ENCODE results near the gene ERC1.
A peak's percentile ranks its signal among the peaks of the same experiment; 100 is the strongest.

The ERC1 gene

DNA sequence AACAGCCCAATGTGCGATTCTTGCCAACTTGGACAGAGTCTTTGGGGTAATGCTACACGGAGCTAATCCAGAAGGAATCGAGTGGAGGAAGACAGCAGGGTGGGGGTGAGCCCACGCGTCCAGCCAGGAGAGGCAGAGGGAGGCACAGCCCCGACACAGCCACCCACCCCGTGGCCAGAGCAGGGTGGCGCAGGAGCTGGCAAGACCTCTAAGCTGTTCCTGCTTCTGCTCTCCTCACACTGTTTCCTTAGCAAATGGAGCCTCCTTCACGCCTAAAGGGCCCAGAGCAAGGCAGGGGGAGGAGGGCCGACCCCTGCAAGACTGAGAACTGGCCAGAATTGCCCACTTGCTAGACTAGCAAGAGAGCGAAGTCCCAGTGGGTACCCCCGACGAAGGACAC lies 511.8 kb downstream of the ERC1 start:
- no peaks in the 10 kb centered on the region for H3F3A ChIP-seq (ENCODE audit: control insufficient read depth, insufficient read depth)
- TF ChIP-seq EZH2phosphoT487 (IDR thresholded peaks at IDR 0.05; ENCODE audit: borderline replicate concordance, low read length), result no peak
- TF ChIP-seq, protein P1, sequence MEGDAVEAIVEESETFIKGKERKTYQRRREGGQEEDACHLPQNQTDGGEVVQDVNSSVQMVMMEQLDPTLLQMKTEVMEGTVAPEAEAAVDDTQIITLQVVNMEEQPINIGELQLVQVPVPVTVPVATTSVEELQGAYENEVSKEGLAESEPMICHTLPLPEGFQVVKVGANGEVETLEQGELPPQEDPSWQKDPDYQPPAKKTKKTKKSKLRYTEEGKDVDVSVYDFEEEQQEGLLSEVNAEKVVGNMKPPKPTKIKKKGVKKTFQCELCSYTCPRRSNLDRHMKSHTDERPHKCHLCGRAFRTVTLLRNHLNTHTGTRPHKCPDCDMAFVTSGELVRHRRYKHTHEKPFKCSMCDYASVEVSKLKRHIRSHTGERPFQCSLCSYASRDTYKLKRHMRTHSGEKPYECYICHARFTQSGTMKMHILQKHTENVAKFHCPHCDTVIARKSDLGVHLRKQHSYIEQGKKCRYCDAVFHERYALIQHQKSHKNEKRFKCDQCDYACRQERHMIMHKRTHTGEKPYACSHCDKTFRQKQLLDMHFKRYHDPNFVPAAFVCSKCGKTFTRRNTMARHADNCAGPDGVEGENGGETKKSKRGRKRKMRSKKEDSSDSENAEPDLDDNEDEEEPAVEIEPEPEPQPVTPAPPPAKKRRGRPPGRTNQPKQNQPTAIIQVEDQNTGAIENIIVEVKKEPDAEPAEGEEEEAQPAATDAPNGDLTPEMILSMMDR (IDR thresholded peaks at IDR 0.05; ENCODE audit: low read depth, low read length, poor library complexity, severe bottlenecking), result no peak
- no peaks in the 10 kb centered on the region for H4K20me1 ChIP-seq (ENCODE audit: control insufficient read depth, insufficient read depth, low read depth, low read length)
- H3K4me1 ChIP-seq (ENCODE audit: control insufficient read depth, low read length), result peaks cover 8% of the 10 kb centered on the region
- H3K9me3 ChIP-seq (ENCODE audit: control insufficient read depth, insufficient read depth, low read length), result no peaks in the 10 kb centered on the region
- no peak overlapping the region for H3K4me3 ChIP-seq (ENCODE audit: low read length)
- H3K27me3 ChIP-seq (ENCODE audit: control insufficient read depth, low read length), result peaks cover 17% of the 10 kb centered on the region
- no peak overlapping the region for H3K4me2 ChIP-seq (ENCODE audit: low read length)
- no peaks in the 10 kb centered on the region for H3K79me2 ChIP-seq (ENCODE audit: control insufficient read depth, low read length)
- H3K9me2 ChIP-seq (replicated peaks; ENCODE audit: control insufficient read depth, low read length), result no peaks in the 10 kb centered on the region
- H3K36me3 ChIP-seq (ENCODE audit: control insufficient read depth, low read length), result no peaks in the 10 kb centered on the region
- no peak overlapping the region for H3K27ac ChIP-seq (ENCODE audit: low read depth, low read length)

DNA sequence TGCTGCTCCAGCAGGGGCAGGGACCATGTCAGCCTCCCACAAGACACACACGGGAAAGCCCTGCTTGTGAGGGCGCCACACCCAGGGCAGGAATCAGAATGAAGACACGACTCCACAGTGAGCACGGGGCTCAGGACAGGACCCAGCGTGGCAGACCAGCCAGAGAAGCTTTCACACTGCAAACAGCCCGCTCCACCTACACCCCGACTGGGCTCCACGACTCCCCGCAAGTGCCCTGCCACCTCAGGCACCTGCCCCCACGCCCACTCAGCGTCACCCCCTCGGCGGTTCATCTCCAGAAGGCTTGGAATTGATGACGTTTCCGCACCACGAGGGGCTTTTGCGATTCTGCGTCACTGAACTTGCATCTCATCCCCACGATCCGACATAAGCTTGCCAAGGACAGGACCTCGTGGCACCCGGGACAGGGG lies 512.3 kb downstream of the ERC1 start:
- Histone ChIP-seq H3K9me3 (ENCODE audit: control insufficient read depth, insufficient read depth, low read length) (no peaks in the 10 kb centered on the region), H3K4me3 (ENCODE audit: low read length) (no peak overlapping the region), H3K27me3 (ENCODE audit: control insufficient read depth, low read length) (peaks cover 17% of the 10 kb centered on the region), H3K27ac (ENCODE audit: low read depth, low read length) (no peak overlapping the region), H4K20me1 (ENCODE audit: control insufficient read depth, insufficient read depth, low read depth, low read length) (no peaks in the 10 kb centered on the region), H3F3A (ENCODE audit: control insufficient read depth, insufficient read depth) (no peaks in the 10 kb centered on the region), H3K36me3 (ENCODE audit: control insufficient read depth, low read length) (no peaks in the 10 kb centered on the region), H3K79me2 (ENCODE audit: control insufficient read depth, low read length) (no peaks in the 10 kb centered on the region), H3K4me2 (ENCODE audit: low read length) (no peak overlapping the region), H3K9me2 (replicated peaks; ENCODE audit: control insufficient read depth, low read length) (no peaks in the 10 kb centered on the region), H3K4me1 (ENCODE audit: control insufficient read depth, low read length) (peaks cover 8% of the 10 kb centered on the region)
- no peak for TF ChIP-seq EZH2phosphoT487 (IDR thresholded peaks at IDR 0.05; ENCODE audit: borderline replicate concordance, low read length)
- TF ChIP-seq, protein P1 (IDR thresholded peaks at IDR 0.05; ENCODE audit: low read depth, low read length, poor library complexity, severe bottlenecking), result no peak

DNA sequence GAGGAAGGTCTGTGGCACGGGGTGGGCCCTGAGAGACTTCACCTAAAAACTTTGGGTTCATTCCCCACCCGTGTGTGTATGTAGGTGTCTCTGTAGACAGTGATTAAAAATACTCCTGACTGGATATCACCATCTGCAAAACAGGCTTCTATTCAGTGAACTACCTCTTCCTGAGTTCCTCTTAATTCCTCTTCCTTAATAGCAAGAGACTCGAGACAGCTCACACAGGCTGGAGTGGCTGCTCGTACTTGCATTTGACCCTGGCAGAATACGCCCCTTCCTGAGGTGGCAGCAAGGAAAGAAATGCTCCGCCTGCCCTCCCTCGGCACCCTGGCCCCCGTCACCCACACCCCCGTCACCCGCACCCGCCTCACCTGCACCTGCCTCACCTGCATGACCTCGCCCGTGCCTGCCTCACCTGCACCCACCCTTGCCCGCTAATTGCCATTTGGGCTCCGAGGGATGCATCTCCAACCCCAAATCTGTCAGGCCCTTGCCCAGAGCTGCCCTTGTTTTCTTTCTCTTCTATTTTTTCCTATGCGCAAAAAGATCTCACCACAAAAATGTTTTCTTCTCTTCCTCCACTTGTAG lies 513.4 kb downstream of the ERC1 start:
- Histone ChIP-seq H4K20me1 (ENCODE audit: control insufficient read depth, insufficient read depth, low read depth, low read length) (no peaks in the 10 kb centered on the region), H3K79me2 (ENCODE audit: control insufficient read depth, low read length) (no peaks in the 10 kb centered on the region), H3K36me3 (ENCODE audit: control insufficient read depth, low read length) (no peaks in the 10 kb centered on the region), H3K9me2 (replicated peaks; ENCODE audit: control insufficient read depth, low read length) (no peaks in the 10 kb centered on the region), H3K4me1 (ENCODE audit: control insufficient read depth, low read length) (peaks cover 8% of the 10 kb centered on the region), H3K27me3 (ENCODE audit: control insufficient read depth, low read length) (peaks cover 17% of the 10 kb centered on the region), H3F3A (ENCODE audit: control insufficient read depth, insufficient read depth) (no peaks in the 10 kb centered on the region), H3K9me3 (ENCODE audit: control insufficient read depth, insufficient read depth, low read length) (no peaks in the 10 kb centered on the region), H3K27ac (ENCODE audit: low read depth, low read length) (no peak overlapping the region), H3K4me3 (ENCODE audit: low read length) (no peak overlapping the region), H3K4me2 (ENCODE audit: low read length) (0 out of 2 replicates have a peak overlapping the region, but pooled peaks have one; percentile 11)
- TF ChIP-seq EZH2phosphoT487 (IDR thresholded peaks at IDR 0.05; ENCODE audit: borderline replicate concordance, low read length), result peak; percentile 76; the same call in 1 of the 2 replicates
- TF ChIP-seq, protein P1 (IDR thresholded peaks at IDR 0.05; ENCODE audit: low read depth, low read length, poor library complexity, severe bottlenecking), result no peak

Measured in DOHH2 (cell line).